ENCODE measurements around the gene ASIC3. TPM values are rescaled to one million over a fixed set of nuclear protein-coding genes. Genes with fewer than 3 reads are reported as not detected.

The ASIC3 gene
- total and polyA plus RNA-seq, 2 of the 4 experiments (the other 2 are of a cell fraction), result 0.74 TPM; not detected in 1

- TF ChIP-seq BHLHE40 (IDR thresholded peaks at IDR 0.05; ENCODE audit: low read depth, low read length) (no peak), RCOR1 (IDR thresholded peaks at IDR 0.05; ENCODE audit: insufficient replicate concordance, low read length) (no peak), SMC3 (IDR thresholded peaks at IDR 0.05; ENCODE audit: low read depth, low read length) (no peak)
These were observed 9.1 kb upstream of the ASIC3 start (continued) for GRCh38 chr7:151038951-151039849.

Measured in IMR-90 (cell line).